HG03097 (cell line): ENCODE measurements around the gene OR2S2.
"Not testable (repeated sequence)": the region's sequence is repeated elsewhere in the genome, so short reads cannot be mapped to it uniquely, and the experiment has no call there.

Experiments
- ATAC-seq: cut with Tn5 transposase; IDR thresholded peaks from one replicate; pipeline ENCODE4 v1.9.1; 2021; ENCODE audit not compliant: unreplicated experiment, low FRiP score

The OR2S2 gene

GRCh38 chr9:35935261-35935660 lies 22.7 kb downstream of the OR2S2 start:
- ATAC-seq, result no peak

GRCh38 chr9:35934069-35934468 lies 23.9 kb downstream of the OR2S2 start:
- not testable (repeated sequence) for ATAC-seq

- ATAC-seq, result no peak
Measured at GRCh38 chr9:35933550-35934067, 24.3 kb downstream of the OR2S2 start.

GRCh38 chr9:35932735-35933134 lies 25.2 kb downstream of the OR2S2 start:
- ATAC-seq, result no peak

- no peak for ATAC-seq
Measured at GRCh38 chr9:35930989-35931388, 27.0 kb downstream of the OR2S2 start.

- no peak for ATAC-seq
Measured at GRCh38 chr9:35930521-35930920, 27.4 kb downstream of the OR2S2 start.

GRCh38 chr9:35929453-35929718 lies 28.6 kb downstream of the OR2S2 start:
- ATAC-seq, result no peak

- no peak for ATAC-seq
Measured at GRCh38 chr9:35928591-35929452, 29.1 kb downstream of the OR2S2 start.

GRCh38 chr9:35923927-35924763 lies 33.8 kb downstream of the OR2S2 start:
- no peak for ATAC-seq

- no peak for ATAC-seq
Measured at GRCh38 chr9:35923598-35923926, 34.4 kb downstream of the OR2S2 start.

GRCh38 chr9:35920051-35920620 lies 37.8 kb downstream of the OR2S2 start:
- no peak for ATAC-seq

GRCh38 chr9:35919212-35920008 lies 38.5 kb downstream of the OR2S2 start:
- no peak for ATAC-seq

- no peak for ATAC-seq
Measured at GRCh38 chr9:35918780-35919179, 39.2 kb downstream of the OR2S2 start.

GRCh38 chr9:35917261-35917660 lies 40.7 kb downstream of the OR2S2 start:
- ATAC-seq, result no peak

GRCh38 chr9:35915681-35916294 lies 42.2 kb downstream of the OR2S2 start:
- ATAC-seq, result no peak

- ATAC-seq, result no peak
Measured at GRCh38 chr9:35914301-35914807, 43.6 kb downstream of the OR2S2 start.

GRCh38 chr9:35913429-35913828 lies 44.5 kb downstream of the OR2S2 start:
- not testable (repeated sequence) for ATAC-seq

- no peak for ATAC-seq
Measured at GRCh38 chr9:35912791-35913400, 45.1 kb downstream of the OR2S2 start.

- ATAC-seq, result no peak
Measured at GRCh38 chr9:35911690-35912089, 46.3 kb downstream of the OR2S2 start.
